Middle frontal gyrus (tissue), 1 donor: ENCODE results near the gene CD96.
"Not testable (repeated sequence)": the region's sequence is repeated elsewhere in the genome, so short reads cannot be mapped to it uniquely, and the experiment has no call there.

ENCODE experiments used
- DNase-seq: peaks from one replicate; pipeline ENCODE4 v3.0.0-alpha.2; 2015; ENCODE audit warnings: low spot score; ENCODE audit errors: extremely low spot score

The CD96 gene

DNA sequence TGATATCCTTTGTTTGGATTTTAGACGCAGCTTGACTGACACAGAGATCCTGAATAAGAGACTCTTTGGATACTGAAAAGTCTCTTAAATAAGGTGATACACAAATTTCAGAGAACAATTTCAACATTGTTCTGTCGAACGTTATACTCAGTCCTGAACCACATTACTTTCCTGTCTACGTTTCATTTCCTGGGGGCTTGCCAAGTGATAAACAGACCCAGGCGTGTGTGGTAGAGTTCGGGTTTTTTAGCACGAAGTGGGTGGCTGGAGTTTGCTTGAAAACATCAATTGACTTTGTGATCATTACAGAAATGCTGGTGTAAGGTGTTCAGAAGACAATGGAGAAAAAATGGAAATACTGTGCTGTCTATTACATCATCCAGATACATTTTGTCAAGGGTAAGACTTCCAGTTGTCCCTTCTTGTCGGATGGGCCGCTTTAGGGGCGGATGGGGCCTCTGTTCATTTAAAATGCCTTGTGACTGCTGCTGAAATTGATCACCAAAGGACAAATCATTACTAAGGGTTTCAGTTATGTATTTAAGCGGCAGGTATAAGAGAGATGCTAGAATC is at the start of gene CD96:
TSS of gene CD96 (plus strand) at position 287 of the 573 bp plus-strand sequence. CDS start at position 339, 52 bp downstream.
- DNase-seq = no peak

DNA sequence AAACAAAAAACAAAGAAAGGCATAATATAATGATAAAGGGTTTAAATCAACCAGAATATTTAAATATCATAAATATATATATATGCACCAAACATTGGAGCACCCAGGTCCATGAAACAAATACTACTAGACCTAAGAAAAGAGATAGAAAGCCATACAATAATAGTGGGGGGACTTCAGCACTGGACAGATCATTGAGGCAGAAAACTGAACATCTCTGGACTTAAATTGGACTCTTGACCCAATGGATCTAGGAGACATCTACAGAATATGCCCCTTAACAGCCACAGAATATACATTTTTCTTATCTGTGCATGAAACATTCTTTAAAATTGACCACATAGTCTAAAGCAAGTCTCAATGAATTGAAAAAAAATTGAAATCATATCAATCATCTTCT is 48.7 kb upstream of the CD96 start:
- no peak for DNase-seq

GRCh38 chr3:111496894-111497559 is 45.0 kb upstream of the CD96 start:
- no peak for DNase-seq

DNA sequence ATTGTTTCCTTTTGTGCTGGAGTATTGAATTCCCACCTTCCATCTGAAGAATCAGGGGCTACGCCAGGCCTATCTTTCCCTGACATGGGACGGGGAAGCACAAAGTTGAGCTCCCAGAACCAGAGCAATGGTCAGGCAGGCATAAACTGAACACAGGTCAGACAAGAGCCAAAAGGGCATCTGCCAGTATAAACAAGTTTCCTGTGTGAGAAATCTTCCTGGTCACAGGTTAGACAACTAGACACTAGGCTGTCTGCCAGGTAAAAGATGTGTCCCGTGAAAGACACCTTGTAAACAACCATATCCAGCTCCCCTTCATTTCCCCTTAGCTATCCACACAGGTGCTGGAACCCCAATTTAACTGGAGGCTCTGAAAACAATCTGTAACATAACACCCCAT is 44.0 kb upstream of the CD96 start:
- no peak for DNase-seq

DNA sequence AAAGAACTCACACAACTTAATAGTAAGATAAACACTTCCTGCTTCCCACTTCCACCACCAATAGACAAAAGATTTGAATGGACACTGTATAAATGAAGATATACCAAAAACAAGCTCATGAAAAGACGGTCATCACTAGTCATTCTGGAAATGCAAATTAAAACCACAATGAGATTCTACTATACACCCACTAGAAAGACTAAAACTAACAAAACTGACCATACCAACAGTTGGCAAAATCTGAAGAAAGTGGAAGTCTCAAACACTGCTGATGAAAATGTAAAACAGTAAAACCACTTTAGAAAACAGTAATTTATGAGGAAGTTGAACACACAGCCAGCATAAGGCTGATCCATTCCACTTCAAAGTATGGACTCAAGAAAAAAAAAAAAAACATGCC is 35.6 kb upstream of the CD96 start:
- no peak for DNase-seq

GRCh38 chr3:111509308-111509707 is 32.7 kb upstream of the CD96 start:
- DNase-seq = no peak

- no peak for DNase-seq
These were observed 24.2 kb upstream of the CD96 start for GRCh38 chr3:111517801-111518200.

- no peak for DNase-seq
These were observed 22.7 kb upstream of the CD96 start for GRCh38 chr3:111519178-111519855.

DNA sequence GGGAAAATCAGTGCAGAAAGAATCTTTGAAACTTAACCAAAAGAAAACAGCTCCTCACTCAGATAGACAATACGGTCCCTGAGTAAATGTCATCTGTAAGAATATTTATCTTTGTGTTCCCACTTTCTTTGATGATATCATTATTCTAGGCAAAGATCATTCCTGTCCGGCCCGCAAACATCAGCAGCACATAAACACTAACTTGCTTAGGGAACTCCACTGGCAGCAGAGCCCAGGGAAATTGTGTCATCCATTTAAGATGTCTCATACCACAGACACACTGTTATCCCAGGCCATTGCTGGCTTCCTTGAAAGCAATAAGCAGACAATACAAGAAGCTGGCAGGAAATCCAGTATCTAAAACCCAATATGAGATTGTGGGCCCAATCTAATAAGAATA is 20.1 kb upstream of the CD96 start:
- DNase-seq = no peak

DNA sequence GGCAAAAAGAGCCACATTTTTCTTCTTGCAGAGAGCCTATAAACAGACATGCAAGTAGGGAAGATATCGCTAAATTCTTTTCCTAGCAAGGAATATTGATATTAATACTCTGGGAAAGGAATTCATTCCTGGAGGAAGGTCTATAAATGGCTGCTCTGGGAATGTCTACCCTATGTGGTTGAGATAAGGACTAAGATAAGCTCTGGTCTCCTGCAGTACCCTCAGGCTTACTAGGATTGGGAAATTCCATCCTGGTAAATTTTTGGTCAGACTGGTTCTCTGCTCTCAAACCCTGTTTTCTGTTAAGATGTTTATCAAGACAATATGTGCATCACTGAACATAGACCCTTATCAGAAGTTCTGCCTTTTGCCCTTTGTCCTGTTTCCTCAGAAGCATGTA is 17.5 kb upstream of the CD96 start:
- not testable (repeated sequence) for DNase-seq

- DNase-seq = no peak
These were observed 10.6 kb upstream of the CD96 start for GRCh38 chr3:111531446-111531845.

GRCh38 chr3:111534701-111535100 is 7.3 kb upstream of the CD96 start:
- DNase-seq = no peak

DNA sequence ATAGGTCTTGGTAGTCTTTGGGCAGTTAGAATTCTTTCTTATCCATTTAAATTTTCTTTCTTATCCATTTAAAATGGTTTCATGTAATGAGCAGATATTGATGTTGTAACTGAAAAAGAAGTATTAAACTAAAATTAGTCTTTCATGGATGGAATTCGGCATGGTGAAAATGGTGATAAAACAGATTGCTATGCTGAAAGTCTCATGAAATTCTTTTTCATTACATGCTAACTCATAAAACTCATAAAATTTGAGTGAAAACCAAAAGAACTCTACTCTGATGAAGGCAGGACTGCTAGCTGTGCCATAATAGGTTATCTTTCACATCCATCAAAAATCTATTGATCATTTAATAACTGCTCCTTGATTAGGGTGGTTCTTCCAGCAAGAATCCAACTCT is 3.9 kb upstream of the CD96 start:
- DNase-seq = no peak

DNA sequence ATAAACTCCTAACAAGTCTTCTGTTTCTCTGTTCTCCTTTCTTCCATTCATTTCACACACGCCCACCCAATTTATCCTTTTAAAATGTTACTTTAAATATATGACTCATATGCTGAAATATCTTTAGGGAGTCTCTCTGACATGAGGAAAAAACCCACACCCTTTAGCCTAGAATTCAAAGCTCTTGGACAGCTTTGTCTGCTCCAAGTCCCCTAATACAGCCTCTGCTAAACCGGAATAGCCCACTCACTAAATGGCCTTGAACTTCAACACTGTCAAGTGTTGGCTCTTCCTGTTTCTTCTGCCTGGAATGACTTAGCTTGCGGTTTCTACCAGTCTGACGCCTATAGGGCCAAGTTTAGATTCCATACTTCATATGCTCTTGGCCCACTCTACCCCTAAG is 3.3 kb upstream of the CD96 start:
- no peak for DNase-seq

DNA sequence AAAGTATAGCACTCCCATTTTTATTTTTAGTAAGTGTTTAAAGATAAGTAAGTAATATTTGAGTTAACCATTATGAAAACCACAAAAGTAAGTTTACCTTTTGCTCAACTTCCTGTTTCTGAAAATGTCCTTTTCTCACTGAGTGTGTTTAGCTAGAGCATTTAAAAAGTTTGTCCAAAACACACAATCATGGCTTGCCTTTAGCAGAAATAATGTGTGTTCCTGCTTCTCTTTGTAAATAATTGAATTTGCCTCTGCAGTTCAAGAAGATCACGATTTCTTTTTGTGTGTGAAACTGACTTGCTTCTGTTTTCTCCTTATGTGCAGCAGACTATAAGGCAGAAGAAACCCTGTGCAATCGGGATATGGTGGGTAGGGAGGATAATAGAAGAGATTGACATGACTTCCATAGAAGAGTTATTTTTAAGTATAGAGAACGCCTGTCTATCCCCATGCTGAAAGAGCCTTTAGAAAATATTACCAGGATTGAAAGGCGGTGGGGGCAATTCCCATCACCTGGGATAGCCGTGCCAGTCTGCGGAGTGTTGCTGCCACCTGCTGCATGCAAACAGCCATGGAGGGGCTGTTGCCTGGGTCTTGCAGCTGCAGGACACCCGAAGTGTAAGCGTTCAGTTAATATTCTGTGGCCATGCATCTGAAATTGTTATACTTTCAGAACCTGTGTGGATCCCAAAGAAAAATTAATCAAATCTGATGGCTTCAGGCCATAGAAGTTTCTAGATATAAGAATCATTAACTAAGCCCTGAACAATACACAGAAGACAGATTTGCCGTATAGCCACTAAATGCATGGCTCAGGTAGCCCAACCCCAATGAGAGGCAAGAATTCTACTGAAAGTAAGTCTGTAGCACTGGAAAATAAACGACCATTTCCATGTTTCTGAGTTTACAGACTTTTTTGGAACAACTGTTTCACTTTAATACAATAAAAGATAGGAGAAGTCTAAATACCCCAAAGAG is 2.4 kb upstream of the CD96 start:
- DNase-seq = no peak

- no peak for DNase-seq
These were observed 606 bp upstream of the CD96 start for GRCh38 chr3:111541391-111541790.

DNA sequence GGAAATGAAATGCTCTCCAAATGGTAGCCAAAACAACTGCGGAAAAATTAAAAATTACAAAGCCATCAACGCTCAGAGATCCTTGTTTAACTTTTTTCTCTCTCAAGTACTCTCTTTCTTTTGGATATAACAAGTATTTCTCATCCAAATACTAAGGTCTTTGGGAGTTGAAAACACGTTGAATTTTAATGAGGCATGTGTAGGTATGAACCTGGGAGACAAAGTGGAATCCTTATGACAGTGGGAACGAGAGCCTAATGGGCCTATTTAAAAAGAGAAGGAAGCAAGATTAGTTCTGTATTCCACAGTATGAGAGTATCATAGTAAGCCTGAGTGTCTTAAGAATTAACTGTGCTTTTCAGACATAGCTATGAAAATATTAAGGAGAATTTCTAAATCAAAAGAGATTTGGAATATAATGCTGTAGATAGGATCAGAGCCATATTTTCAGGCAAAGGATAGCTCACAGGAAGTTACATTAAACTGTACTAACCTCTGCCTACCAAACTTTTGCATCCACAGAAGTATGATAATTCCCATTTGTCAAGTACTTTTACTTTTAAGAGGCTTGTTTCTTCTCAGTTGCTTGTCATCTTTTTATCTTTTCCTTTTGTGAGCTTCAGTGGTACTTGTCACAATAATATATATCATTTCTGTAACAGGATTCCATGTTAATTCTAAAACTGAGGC is 759 bp downstream of the CD96 start:
- no peak for DNase-seq

- DNase-seq = no peak
These were observed 3.4 kb downstream of the CD96 start for GRCh38 chr3:111545349-111545748.

DNA sequence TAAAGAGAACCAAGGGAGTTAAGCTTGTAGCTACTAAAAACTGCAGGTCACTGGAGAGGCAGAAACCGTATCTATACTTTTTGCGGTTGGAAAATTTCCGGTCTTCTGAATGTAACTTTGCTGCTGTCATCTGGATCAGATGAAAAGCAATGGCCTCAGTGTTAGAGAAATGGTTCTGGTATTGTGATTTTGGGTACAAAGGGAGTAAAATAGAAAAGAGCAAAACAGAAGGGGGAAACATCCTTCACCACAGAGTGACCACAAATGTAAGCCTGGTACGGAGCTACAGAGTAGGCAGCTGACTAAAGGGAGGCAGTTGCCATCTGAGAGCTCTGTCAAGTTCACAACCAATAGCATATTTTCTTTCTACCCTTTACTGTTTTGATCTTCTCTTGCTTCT is 5.6 kb downstream of the CD96 start:
- no peak for DNase-seq

GRCh38 chr3:111548092-111548491 is 6.1 kb downstream of the CD96 start:
- DNase-seq = no peak

- no peak for DNase-seq
These were observed 6.8 kb downstream of the CD96 start for GRCh38 chr3:111548756-111549155.
